ENCODE results near the gene TRIM46. TPM values are rescaled to one million over a fixed set of nuclear protein-coding genes. Genes with fewer than 3 reads are reported as not detected.

The TRIM46 gene
- total and polyA plus RNA-seq, 7 donors = 0.16 to 3.0 (median 0.64) TPM; not detected in 1

Small RNA genes within 50 kb of the gene (small RNA-seq; reads per million reads assigned to genes)
- 0 reads per million in 3 donors for gene HMGN2P18

Other genes starting within 250 kb of the TRIM46 start
- 10 to 100 TPM; 11.1 to 19.6 (median 13.7) TPM for gene PMVK, start 237.1 kb upstream of the TRIM46 start, total RNA-seq
- 10 to 100 TPM; 53.1 to 54.1 (median 53.2) TPM for gene PMVK, start 237.1 kb upstream of the TRIM46 start, polyA plus RNA-seq
- 100 to 1,000 TPM; 178 to 251 (median 201) TPM for gene PBXIP1, start 217.8 kb upstream of the TRIM46 start, total RNA-seq
- 10 to 100 TPM in 2 of 3 donors, 1 to 10 TPM in 1; 8.3 to 66.2 (median 13.2) TPM for gene PBXIP1, start 217.8 kb upstream of the TRIM46 start, polyA plus RNA-seq
- 10 to 100 TPM; 15.0 to 23.3 (median 16.6) TPM for gene PYGO2, start 212.1 kb upstream of the TRIM46 start, total RNA-seq
- 10 to 100 TPM; 13.6 to 26.9 (median 16.8) TPM for gene PYGO2, start 212.1 kb upstream of the TRIM46 start, polyA plus RNA-seq
- 10 to 100 TPM; 49.2 to 80.4 (median 57.0) TPM for gene SHC1, start 203.1 kb upstream of the TRIM46 start, total RNA-seq
- gene SHC1, start 203.1 kb upstream of the TRIM46 start, polyA plus RNA-seq = 10 to 100 TPM; 58.5 to 75.2 (median 63.1) TPM
- gene CKS1B, start 199.2 kb upstream of the TRIM46 start, total RNA-seq = 10 to 100 TPM; 10.2 to 35.7 (median 25.7) TPM
- gene CKS1B, start 199.2 kb upstream of the TRIM46 start, polyA plus RNA-seq = 100 to 1,000 TPM in 1 of 3 donors, 10 to 100 TPM in 2; 73.3 to 104 (median 95.5) TPM
- gene FLAD1, start 190.5 kb upstream of the TRIM46 start, total RNA-seq = 10 to 100 TPM; 17.5 to 22.8 (median 18.5) TPM
- 10 to 100 TPM; 24.6 to 36.5 (median 27.7) TPM for gene FLAD1, start 190.5 kb upstream of the TRIM46 start, polyA plus RNA-seq
- not detected for gene LENEP, start 180.3 kb upstream of the TRIM46 start, total RNA-seq
- under 1 TPM in 1 of 3 donors, not detected in 2; 0.39 TPM for gene LENEP, start 180.3 kb upstream of the TRIM46 start, polyA plus RNA-seq
- 10 to 100 TPM; 24.4 to 35.3 (median 29.5) TPM for gene ZBTB7B, start 171.0 kb upstream of the TRIM46 start, total RNA-seq
- 100 to 1,000 TPM in 2 of 3 donors, 10 to 100 TPM in 1; 71.5 to 342 (median 141) TPM for gene ZBTB7B, start 171.0 kb upstream of the TRIM46 start, polyA plus RNA-seq
- under 1 TPM in 3 of 4 donors, not detected in 1; 0.27 to 0.49 (median 0.36) TPM for gene DCST2, start 140.1 kb upstream of the TRIM46 start, total RNA-seq
- 1 to 10 TPM in 1 of 3 donors, not detected in 2; 2.0 TPM for gene DCST2, start 140.1 kb upstream of the TRIM46 start, polyA plus RNA-seq
- gene DCST1, start 140.0 kb upstream of the TRIM46 start, total RNA-seq = under 1 TPM in 1 of 4 donors, not detected in 3; 0.16 TPM
- under 1 TPM in 1 of 3 donors, not detected in 2; 0.09 TPM for gene DCST1, start 140.0 kb upstream of the TRIM46 start, polyA plus RNA-seq
- gene ADAM15, start 122.5 kb upstream of the TRIM46 start, total RNA-seq = 10 to 100 TPM; 42.6 to 66.7 (median 53.1) TPM
- 100 to 1,000 TPM in 1 of 3 donors, 10 to 100 TPM in 2; 37.8 to 186 (median 55.9) TPM for gene ADAM15, start 122.5 kb upstream of the TRIM46 start, polyA plus RNA-seq
- 1 to 10 TPM; 1.6 to 5.0 (median 3.1) TPM for gene EFNA4, start 110.1 kb upstream of the TRIM46 start, total RNA-seq
- 10 to 100 TPM; 10.2 to 22.2 (median 12.0) TPM for gene EFNA4, start 110.1 kb upstream of the TRIM46 start, polyA plus RNA-seq
- 1 to 10 TPM in 3 of 4 donors, under 1 TPM in 1; 0.27 to 3.0 (median 1.9) TPM for gene EFNA3, start 95.0 kb upstream of the TRIM46 start, total RNA-seq
- 1 to 10 TPM; 8.4 to 9.0 (median 8.5) TPM for gene EFNA3, start 95.0 kb upstream of the TRIM46 start, polyA plus RNA-seq
- 10 to 100 TPM; 15.5 to 22.5 (median 16.4) TPM for gene EFNA1, start 46.0 kb upstream of the TRIM46 start, total RNA-seq
- 100 to 1,000 TPM in 1 of 3 donors, 10 to 100 TPM in 2; 34.7 to 112 (median 48.1) TPM for gene EFNA1, start 46.0 kb upstream of the TRIM46 start, polyA plus RNA-seq
- 10 to 100 TPM in 3 of 4 donors, 1 to 10 TPM in 1; 8.0 to 21.4 (median 14.0) TPM for gene SLC50A1, start 38.0 kb upstream of the TRIM46 start, total RNA-seq
- 100 to 1,000 TPM in 1 of 3 donors, 10 to 100 TPM in 2; 46.8 to 151 (median 77.4) TPM for gene SLC50A1, start 38.0 kb upstream of the TRIM46 start, polyA plus RNA-seq
- gene DPM3, start 33.3 kb upstream of the TRIM46 start, total RNA-seq = 100 to 1,000 TPM in 3 of 4 donors, 10 to 100 TPM in 1; 29.2 to 144 (median 127) TPM
- gene DPM3, start 33.3 kb upstream of the TRIM46 start, polyA plus RNA-seq = 100 to 1,000 TPM; 143 to 220 (median 196) TPM
- 100 to 1,000 TPM in 3 of 4 donors, 10 to 100 TPM in 1; 72.9 to 119 (median 110) TPM for gene KRTCAP2, start 545 bp upstream of the TRIM46 start, total RNA-seq
- gene KRTCAP2, start 545 bp upstream of the TRIM46 start, polyA plus RNA-seq = 100 to 1,000 TPM in 2 of 3 donors, 10 to 100 TPM in 1; 74.2 to 245 (median 114) TPM
- 10 to 100 TPM in 3 of 4 donors, 1 to 10 TPM in 1; 9.6 to 43.5 (median 18.5) TPM for gene THBS3, start 34.0 kb downstream of the TRIM46 start, total RNA-seq
- gene THBS3, start 34.0 kb downstream of the TRIM46 start, polyA plus RNA-seq = 10 to 100 TPM in 1 of 3 donors, 1 to 10 TPM in 2; 3.5 to 13.4 (median 6.0) TPM
- 10 to 100 TPM; 15.5 to 29.8 (median 27.7) TPM for gene MTX1, start 34.8 kb downstream of the TRIM46 start, total RNA-seq
- gene MTX1, start 34.8 kb downstream of the TRIM46 start, polyA plus RNA-seq = 10 to 100 TPM; 51.7 to 69.7 (median 53.2) TPM
- gene ENTREP3, start 81.6 kb downstream of the TRIM46 start, total RNA-seq = 10 to 100 TPM; 11.8 to 44.0 (median 16.0) TPM
- 10 to 100 TPM in 1 of 3 donors, 1 to 10 TPM in 2; 5.4 to 17.6 (median 6.5) TPM for gene ENTREP3, start 81.6 kb downstream of the TRIM46 start, polyA plus RNA-seq
- gene SCAMP3, start 88.5 kb downstream of the TRIM46 start, total RNA-seq = 10 to 100 TPM; 25.1 to 45.3 (median 36.5) TPM
- 10 to 100 TPM; 11.6 to 56.4 (median 22.8) TPM for gene SCAMP3, start 88.5 kb downstream of the TRIM46 start, polyA plus RNA-seq
- gene CLK2, start 99.7 kb downstream of the TRIM46 start, total RNA-seq = 10 to 100 TPM; 21.4 to 33.2 (median 25.3) TPM
- gene CLK2, start 99.7 kb downstream of the TRIM46 start, polyA plus RNA-seq = 10 to 100 TPM in 2 of 3 donors, 1 to 10 TPM in 1; 7.2 to 45.9 (median 14.4) TPM
- 1 to 10 TPM; 1.2 to 5.5 (median 2.3) TPM for gene HCN3, start 103.6 kb downstream of the TRIM46 start, total RNA-seq
- 1 to 10 TPM in 2 of 3 donors, under 1 TPM in 1; 0.69 to 8.6 (median 1.2) TPM for gene HCN3, start 103.6 kb downstream of the TRIM46 start, polyA plus RNA-seq
- not detected for gene PKLR, start 127.6 kb downstream of the TRIM46 start, total RNA-seq
- under 1 TPM; under 0.01 to 0.69 (median 0.38) TPM for gene PKLR, start 127.6 kb downstream of the TRIM46 start, polyA plus RNA-seq
- gene FDPS, start 135.0 kb downstream of the TRIM46 start, total RNA-seq = 10 to 100 TPM; 73.7 to 96.8 (median 81.3) TPM
- 100 to 1,000 TPM; 144 to 570 (median 299) TPM for gene FDPS, start 135.0 kb downstream of the TRIM46 start, polyA plus RNA-seq
- gene RUSC1, start 147.0 kb downstream of the TRIM46 start, total RNA-seq = 10 to 100 TPM; 12.5 to 27.4 (median 16.0) TPM
- gene RUSC1, start 147.0 kb downstream of the TRIM46 start, polyA plus RNA-seq = 10 to 100 TPM; 48.3 to 76.3 (median 67.7) TPM

Measured in sigmoid colon (tissue), 7 donors.